Panc1 (cell line): Measurements from ENCODE around the gene ROBO1.

Source experiments
- CTCF ChIP-seq: fragments of 450-650 bp; IDR thresholded peaks from 2 replicates; pipeline ENCODE4 v1.5.1; 2017; ENCODE audit warnings: mild to moderate bottlenecking
- POLR2AphosphoS5 ChIP-seq: IDR thresholded peaks from 2 replicates; pipeline ENCODE4 v1.6.1; 2012; ENCODE audit warnings: mild to moderate bottlenecking, low read depth, low read length, moderate library complexity

- TF ChIP-seq POLR2AphosphoS5: no peak
- TF ChIP-seq CTCF: no peak
Measured at GRCh38 chr3:78856164-78856563, 911.6 kb downstream of the ROBO1 start.
